ENCODE results near the gene HOXA1. TPM values are rescaled to one million over a fixed set of nuclear protein-coding genes. Genes with fewer than 3 reads are reported as not detected.

Gene HOXA1
- total and polyA plus RNA-seq, 2 of the 4 experiments (the other 2 are of a cell fraction): 0.54 to 1.8 TPM

- no peak for TF ChIP-seq MAZ (IDR thresholded peaks at IDR 0.05; ENCODE audit: borderline replicate concordance, low read depth, low read length)
- no peak for TF ChIP-seq RFX5 (IDR thresholded peaks at IDR 0.05; ENCODE audit: low read depth, low read length)
- TF ChIP-seq, protein P1, sequence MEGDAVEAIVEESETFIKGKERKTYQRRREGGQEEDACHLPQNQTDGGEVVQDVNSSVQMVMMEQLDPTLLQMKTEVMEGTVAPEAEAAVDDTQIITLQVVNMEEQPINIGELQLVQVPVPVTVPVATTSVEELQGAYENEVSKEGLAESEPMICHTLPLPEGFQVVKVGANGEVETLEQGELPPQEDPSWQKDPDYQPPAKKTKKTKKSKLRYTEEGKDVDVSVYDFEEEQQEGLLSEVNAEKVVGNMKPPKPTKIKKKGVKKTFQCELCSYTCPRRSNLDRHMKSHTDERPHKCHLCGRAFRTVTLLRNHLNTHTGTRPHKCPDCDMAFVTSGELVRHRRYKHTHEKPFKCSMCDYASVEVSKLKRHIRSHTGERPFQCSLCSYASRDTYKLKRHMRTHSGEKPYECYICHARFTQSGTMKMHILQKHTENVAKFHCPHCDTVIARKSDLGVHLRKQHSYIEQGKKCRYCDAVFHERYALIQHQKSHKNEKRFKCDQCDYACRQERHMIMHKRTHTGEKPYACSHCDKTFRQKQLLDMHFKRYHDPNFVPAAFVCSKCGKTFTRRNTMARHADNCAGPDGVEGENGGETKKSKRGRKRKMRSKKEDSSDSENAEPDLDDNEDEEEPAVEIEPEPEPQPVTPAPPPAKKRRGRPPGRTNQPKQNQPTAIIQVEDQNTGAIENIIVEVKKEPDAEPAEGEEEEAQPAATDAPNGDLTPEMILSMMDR (conservative IDR thresholded peaks at IDR 0.05; ENCODE audit: low read depth, low read length): no peak
- no peak for TF ChIP-seq BHLHE40 (IDR thresholded peaks at IDR 0.05; ENCODE audit: low read depth, low read length)
- no peak for TF ChIP-seq RAD21 (IDR thresholded peaks at IDR 0.05; ENCODE audit: low read length)
- no peak for TF ChIP-seq FOS (IDR thresholded peaks at IDR 0.05; ENCODE audit: low read depth, low read length)
Measured at GRCh38 chr7:27140126-27140857, 44.5 kb upstream of the HOXA1 start (continued).

Measured in IMR-90 (cell line).